HT1080 (cell line): ENCODE results near the gene RNF4. TPM values are rescaled to one million over a fixed set of nuclear protein-coding genes. Genes with fewer than 3 reads are reported as not detected.
"Not testable (repeated sequence)": the region's sequence is repeated elsewhere in the genome, so short reads cannot be mapped to it uniquely, and the experiment has no call there.

Source experiments
- DNase-seq: peaks from one replicate; pipeline ENCODE4 v3.0.0-alpha.2; 2015; ENCODE audit warnings: low read depth
- total RNA-seq: library from RNA; depleted of rRNA; stranded (reverse); fragments of >200 nt; shearing (Covaris generic); gene quantifications from 2 replicates; pipeline ENCODE4 v1.2.3, GENCODE V29; 2014

The RNF4 gene
- total RNA-seq, 1 experiment from 2014 or later = 97.7 TPM

DNA sequence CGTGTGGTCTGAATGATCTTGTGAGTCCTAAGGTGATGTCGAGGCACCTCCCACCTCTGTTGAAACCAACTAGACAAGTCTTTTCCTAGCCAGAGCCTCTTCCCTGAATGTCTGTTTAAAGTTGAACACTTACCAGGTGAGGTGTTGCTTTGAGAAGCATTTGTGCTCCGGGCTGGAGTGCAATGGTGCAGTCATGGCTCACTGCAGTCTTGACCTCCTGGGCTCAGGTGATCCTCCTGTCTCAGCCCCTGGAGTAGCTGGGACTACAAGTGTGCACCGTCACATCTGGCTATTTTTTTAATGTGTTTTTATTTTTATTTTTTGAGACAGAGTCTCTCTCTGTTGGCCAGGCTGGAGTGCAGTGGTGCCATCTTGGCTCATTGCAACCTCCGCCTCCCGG lies 18.1 kb downstream of the RNF4 start:
- DNase-seq = no peak

- DNase-seq = no peak
Measured at GRCh38 chr4:2487632-2488031, 18.7 kb downstream of the RNF4 start.

GRCh38 chr4:2489081-2489805 lies 20.3 kb downstream of the RNF4 start:
- DNase-seq = no peak

- DNase-seq = no peak
Measured at GRCh38 chr4:2489841-2490552, 21.1 kb downstream of the RNF4 start.

- DNase-seq = no peak
Measured at GRCh38 chr4:2492970-2493369, 24.1 kb downstream of the RNF4 start.

DNA sequence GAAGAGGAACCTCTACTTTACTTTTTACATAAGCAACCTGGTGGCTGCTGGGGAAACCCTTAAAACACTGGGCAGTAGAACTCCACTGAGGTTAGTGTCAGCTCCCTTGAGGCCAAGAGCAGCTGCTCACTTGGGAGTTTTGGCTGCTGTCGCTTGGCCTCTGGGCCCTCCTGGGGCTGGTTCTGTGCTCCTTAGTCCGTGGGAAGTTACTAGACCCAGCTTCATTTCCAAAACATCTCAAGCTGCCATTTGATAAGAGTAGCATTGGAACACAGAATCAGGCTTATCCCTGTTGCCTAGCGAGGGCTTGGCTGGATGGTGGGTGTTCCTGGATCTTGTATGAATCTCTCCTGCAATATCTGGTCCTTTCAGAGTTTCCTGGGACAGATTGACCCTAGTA lies 26.1 kb downstream of the RNF4 start:
- DNase-seq = no peak

DNA sequence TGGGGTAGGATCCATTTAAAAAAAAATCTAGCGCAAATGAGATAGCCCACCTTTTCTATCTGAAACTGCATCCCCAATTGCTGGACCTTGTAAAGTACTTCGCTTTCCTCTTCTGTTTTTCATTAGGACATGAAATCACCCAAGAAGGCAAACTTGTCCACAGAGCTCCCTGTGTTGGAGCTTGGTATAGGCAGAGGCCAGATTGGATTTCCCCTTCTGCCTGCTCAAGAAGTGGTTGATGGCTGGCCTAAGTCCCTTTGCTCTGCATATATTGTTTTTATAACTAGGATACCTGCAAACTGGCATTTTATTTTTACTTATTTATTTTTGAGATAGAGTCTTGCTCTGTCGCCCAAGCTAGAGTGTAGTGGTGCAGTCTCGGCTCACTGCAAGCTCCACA lies 28.4 kb downstream of the RNF4 start:
- DNase-seq = no peak

DNA sequence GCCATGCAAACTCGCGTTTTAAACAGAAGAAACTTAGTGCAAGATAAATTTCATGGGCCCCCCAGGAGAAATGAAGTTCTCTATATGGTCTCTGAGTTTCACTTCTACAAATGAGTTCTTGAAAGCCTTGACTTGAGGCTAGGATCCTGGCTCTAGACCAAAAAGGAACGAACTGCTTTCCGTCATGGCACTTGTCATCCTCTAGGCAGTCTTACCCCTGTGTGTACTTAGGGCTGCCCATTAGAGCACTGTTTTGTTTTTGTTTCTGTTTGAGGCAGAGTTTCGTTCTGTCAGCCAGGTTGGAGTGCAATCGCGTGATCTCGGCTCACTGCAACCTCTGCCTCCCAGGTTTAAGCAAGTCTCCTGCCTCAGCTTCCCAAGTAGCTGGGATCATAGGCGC lies 29.0 kb downstream of the RNF4 start:
- DNase-seq = no peak

DNA sequence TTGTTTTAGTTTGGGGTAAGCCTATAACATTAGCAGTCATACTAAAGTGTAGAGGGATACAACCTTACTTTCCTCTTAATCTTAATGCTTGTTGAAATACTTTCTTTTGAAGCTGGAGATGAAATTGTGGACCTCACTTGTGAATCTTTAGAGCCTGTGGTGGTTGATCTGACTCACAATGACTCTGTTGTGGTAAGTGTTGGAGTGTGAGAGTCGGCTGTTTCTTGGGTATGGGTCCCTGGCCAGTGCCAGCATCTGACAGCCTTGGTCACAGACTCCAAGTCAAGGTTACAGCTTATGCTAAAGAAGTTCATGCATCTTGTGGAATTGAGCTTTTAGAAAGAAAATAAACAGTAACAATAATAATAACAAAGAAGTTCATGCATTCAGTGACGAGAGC lies 31.6 kb downstream of the RNF4 start:
- peak; percentile 37 for DNase-seq

GRCh38 chr4:2501034-2501594 lies 32.2 kb downstream of the RNF4 start:
- no peak for DNase-seq

DNA sequence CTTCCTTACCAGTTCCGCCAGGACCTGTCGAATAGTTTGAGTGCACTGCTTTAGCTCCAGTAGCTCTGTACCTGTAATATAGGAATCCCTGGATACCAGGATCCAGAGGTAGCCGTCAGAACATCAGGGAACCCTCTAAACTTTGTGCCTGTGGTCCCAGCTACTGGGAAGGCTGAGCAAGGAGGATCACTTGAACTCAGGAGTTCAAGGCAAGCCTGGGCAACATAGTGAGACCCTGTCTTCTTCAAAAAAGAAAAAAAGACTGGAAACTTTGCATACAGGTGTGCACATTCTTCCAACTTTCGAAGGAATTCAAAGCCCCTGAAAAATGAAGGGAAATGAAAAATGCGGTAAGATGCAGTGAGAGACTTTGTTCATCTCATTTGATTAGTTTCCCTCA lies 34.9 kb downstream of the RNF4 start:
- DNase-seq = no peak

DNA sequence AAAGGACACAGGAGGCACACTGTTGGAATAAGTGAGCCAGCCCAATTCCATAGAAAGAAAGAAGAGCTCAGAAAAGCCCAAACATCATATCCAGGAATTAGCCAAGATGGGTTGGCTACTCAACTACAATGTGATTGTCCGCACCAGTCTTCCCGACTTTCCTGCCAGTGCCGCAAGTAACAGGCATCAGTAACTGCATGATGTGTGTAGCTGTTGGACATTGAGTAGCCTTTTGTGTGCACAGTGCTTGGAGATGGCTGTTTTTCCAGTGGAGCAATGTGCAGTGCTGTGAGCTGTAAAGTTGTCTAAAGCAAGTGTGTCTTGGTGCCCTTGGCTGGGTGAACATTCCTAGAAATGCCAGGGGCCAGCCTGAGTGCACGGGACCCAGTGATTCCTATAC lies 38.4 kb downstream of the RNF4 start:
- no peak for DNase-seq

GRCh38 chr4:2507855-2508254 lies 38.9 kb downstream of the RNF4 start:
- no peak for DNase-seq

GRCh38 chr4:2510351-2511259 lies 41.7 kb downstream of the RNF4 start:
- no peak for DNase-seq

DNA sequence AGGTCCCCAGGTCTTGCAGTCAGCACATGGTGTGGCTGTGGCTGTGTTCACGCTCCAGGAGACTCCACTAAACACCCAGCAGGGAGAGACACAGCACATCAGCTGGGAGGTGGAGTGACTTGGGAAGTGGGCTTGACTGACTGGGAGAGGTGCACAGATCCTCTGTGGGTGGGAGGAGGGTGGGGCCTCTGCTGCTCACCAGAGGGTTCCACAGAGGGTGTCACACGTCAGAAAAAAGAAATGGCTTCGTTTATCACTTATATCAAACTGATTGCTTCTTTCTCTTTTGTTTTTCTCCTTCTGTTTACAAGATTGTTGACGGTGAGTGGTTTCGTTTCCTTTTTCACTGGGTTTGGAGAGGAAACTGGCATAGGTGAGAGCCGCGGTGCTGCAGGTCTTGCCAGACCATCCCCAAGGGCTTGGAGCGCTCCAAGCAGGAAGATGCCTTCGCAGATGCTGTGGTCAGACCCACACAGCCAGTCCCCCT lies 42.8 kb downstream of the RNF4 start:
- no peak for DNase-seq

DNA sequence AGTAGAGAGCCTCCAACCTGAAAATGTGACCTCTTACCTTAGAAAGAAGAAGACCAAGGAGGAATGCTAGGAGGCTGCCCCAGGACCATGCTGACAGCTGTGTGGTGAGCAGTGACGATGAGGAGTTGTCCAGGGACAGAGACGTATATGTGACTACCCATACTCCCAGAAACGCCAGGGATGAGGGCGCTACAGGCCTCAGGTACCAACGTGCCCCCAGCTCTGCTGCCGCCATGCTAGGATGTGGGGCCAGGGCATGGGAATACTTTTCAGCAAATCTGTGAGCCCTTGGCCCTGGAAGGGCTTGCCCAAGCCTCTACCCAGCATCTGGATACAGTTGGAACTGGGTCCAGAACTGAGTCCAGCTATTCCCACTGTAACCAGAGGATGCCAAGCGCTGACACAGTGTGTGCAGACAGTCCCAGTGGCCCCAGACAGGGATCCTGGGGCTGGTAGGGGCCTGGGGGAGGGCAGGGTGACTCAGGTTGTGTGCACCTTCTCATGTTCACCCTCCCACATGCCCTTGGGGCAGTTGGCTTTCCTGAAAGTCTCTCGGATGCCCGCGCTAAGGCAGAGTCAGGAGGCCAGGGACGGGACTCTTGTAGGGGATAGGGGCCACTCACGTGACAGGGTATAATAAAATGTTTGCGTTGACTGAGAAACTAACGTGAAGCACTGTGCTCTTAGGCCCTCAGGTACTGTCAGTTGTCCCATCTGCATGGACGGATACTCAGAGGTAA lies 43.7 kb downstream of the RNF4 start:
- no peak for DNase-seq

DNA sequence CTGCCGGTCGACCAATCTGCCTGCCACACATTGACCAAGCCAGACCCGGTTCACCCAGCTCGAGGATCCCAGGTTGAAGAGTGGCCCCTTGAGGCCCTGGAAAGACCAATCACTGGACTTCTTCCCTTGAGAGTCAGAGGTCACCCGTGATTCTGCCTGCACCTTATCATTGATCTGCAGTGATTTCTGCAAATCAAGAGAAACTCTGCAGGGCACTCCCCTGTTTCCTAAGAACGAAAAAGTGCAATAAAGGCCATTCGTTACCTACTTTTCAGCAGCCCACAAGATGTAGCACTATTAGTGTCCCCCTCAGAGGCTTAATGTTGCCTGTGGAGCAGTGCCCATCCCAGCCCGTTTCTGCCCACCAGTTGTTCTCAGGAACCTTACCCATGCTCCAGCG lies 45.3 kb downstream of the RNF4 start:
- not testable (repeated sequence) for DNase-seq

- not testable (repeated sequence) for DNase-seq
Measured at GRCh38 chr4:2514944-2515343, 46.0 kb downstream of the RNF4 start.

- no peak for DNase-seq
Measured at GRCh38 chr4:2515830-2516550, 47.1 kb downstream of the RNF4 start.

DNA sequence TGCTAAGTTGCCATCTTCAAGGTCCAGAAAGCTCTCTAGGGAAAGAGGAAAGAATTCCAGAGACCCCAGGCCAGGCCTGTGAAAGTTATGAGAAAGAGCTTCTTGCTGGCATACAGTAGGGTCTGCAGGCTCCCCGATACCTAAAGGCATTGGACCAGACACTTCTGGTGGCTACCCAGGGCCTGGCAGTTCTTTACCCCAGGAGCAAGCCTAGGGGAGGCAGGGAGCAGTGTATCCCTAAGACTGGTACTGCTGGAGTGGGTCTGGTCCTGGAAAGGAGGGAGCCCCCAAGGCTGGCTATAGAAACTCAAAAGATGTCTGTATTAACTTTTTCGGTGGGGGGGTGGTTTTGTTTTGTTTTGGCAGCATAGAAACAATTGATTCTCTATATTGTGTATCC lies 47.7 kb downstream of the RNF4 start:
- no peak for DNase-seq
